ENCODE measurements around the gene FRAT1.
A peak's percentile ranks its signal among the peaks of the same experiment; 100 is the strongest.

FRAT1 gene

GRCh38 chr10:97319671-97320479 lies 804 bp downstream of the FRAT1 start:
- peak in 1 of 2 experiments; percentile 57 for DNase-seq (ENCODE audit: low read depth in 1 of 2, low spot score in 1 of 2)
- no peak for TF ChIP-seq JUND (IDR thresholded peaks at IDR 0.05; ENCODE audit: low read depth)
- in situ Hi-C loops (cut with HindIII; ENCODE audit: low pct_unique_long_range_greater_than_20kb, low sequenced_read_pairs), result no loop called here

DNA sequence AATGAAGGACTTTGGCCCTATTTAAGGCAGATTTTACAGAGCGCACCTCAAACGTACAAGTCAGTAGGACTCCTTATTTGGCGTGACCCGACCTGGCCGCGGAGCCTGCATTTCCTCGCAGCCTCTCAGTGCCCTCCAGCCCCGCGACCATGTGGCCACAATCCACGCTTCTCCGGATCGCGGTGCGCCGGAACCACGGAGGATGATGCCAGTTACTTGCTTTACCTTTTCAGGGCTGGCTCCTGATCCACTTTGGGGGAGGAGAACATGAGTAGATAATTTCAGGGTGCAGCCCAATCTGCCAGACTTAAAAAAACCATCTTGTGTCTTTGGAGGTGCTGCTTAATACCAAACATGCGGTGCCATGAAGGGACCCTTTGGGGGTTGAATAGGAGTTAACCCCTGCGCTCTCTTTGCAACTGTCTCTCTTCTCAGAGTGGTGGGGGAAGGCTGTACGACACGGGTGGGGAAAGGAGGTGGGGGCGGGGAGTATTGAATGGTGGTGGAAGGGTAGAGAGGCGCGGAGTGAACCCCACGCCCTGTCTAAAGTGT lies 1.5 kb downstream of the FRAT1 start:
- TF ChIP-seq JUND (IDR thresholded peaks at IDR 0.05; ENCODE audit: low read depth), result no peak
- DNase-seq (ENCODE audit: low read depth in 1 of 2, low spot score in 1 of 2), result no peak
- in situ Hi-C loops (cut with HindIII; ENCODE audit: low pct_unique_long_range_greater_than_20kb, low sequenced_read_pairs), result no loop called here

- TF ChIP-seq JUND (IDR thresholded peaks at IDR 0.05; ENCODE audit: low read depth), result no peak
- DNase-seq (ENCODE audit: low read depth in 1 of 2, low spot score in 1 of 2), result no peak
These were observed 2.1 kb downstream of the FRAT1 start for GRCh38 chr10:97321032-97321803.

GRCh38 chr10:97321804-97322190 lies 2.7 kb downstream of the FRAT1 start:
- no peak for DNase-seq (ENCODE audit: low read depth in 1 of 2, low spot score in 1 of 2)
- no peak for TF ChIP-seq JUND (IDR thresholded peaks at IDR 0.05; ENCODE audit: low read depth)
- in situ Hi-C loops (cut with HindIII; ENCODE audit: low pct_unique_long_range_greater_than_20kb, low sequenced_read_pairs), result no loop called here

More at GRCh38 chr10:97321032-97321803, 2.1 kb downstream of the FRAT1 start:
- in situ Hi-C loops (cut with HindIII; ENCODE audit: low pct_unique_long_range_greater_than_20kb, low sequenced_read_pairs), result no loop called here

- DNase-seq (ENCODE audit: low read depth in 1 of 2, low spot score in 1 of 2), result no peak
- in situ Hi-C loops (cut with HindIII; ENCODE audit: low pct_unique_long_range_greater_than_20kb, low sequenced_read_pairs), result no loop called here
- no peak for TF ChIP-seq JUND (IDR thresholded peaks at IDR 0.05; ENCODE audit: low read depth)
These were observed 4.4 kb downstream of the FRAT1 start for GRCh38 chr10:97323501-97323900.

GRCh38 chr10:97325754-97326153 lies 6.7 kb downstream of the FRAT1 start:
- in situ Hi-C loops (cut with HindIII; ENCODE audit: low pct_unique_long_range_greater_than_20kb, low sequenced_read_pairs), result no loop called here
- no peak for DNase-seq (ENCODE audit: low read depth in 1 of 2, low spot score in 1 of 2)
- TF ChIP-seq JUND (IDR thresholded peaks at IDR 0.05; ENCODE audit: low read depth), result no peak

GRCh38 chr10:97327348-97328294 lies 8.6 kb downstream of the FRAT1 start:
- DNase-seq (ENCODE audit: low read depth in 1 of 2, low spot score in 1 of 2), result peak; percentile 90 to 92
- no peak; the same call in 1 of the 2 replicates for TF ChIP-seq JUND (IDR thresholded peaks at IDR 0.05; ENCODE audit: low read depth)
- in situ Hi-C loops (cut with HindIII; ENCODE audit: low pct_unique_long_range_greater_than_20kb, low sequenced_read_pairs), result no loop called here

DNA sequence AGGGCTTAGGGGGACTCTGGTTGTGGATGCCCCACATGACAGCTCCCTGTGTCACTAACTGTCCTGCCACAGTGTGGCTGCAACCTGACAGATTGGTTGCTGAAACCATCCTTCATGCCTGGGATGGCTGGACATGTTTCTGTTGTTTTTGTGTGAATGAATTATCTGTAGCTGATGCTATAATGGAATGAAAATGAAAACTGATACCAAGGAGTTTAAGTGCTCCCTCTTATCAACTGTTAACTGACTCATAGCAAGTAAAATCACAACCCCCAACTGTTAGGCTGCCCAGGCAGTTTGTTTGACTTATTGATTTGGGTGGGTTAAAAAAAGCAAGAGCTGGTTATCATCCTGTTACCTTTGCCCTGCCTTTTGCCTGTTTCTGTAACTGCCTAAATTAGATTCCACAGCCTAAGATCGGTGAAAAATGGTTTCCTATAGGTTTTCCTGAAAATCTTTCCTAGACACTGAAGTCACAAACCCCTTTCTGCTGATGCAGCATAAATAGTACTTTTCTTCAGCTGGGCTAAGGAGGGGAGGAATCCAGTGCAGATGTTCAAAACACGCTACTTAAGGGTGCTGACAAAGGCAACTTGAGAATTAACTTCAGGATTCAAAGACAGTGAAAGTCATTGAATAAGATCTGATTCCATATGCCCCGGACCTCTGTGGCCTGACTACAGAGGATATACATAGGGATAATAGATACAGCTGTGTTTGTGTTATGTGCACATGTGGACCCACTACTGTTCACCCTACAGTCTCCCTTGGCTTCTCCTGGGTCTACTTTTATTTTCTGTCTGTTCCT lies 9.8 kb downstream of the FRAT1 start:
- in situ Hi-C loops (cut with HindIII; ENCODE audit: low pct_unique_long_range_greater_than_20kb, low sequenced_read_pairs), result no loop called here

DNA sequence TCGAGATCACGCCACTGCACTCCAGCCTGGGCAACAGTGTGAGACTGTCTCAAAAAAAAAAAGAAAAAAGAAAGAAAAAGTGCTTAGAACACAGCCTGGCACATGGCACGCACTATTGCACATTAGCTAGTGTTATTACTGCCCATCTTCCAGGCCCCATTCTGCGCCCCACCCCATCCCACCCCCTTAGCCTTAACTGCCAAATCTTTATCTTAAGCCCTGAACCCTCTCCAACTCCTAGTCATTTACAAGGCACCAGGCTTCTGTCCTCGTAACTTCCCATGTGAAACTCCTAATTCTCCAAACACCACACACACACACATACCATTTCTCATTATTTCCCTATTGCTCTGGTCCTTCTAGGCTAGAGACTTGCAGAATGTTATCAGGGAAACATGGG lies 10.7 kb downstream of the FRAT1 start:
- DNase-seq (ENCODE audit: low read depth in 1 of 2, low spot score in 1 of 2), result no peak
- in situ Hi-C loops (cut with HindIII; ENCODE audit: low pct_unique_long_range_greater_than_20kb, low sequenced_read_pairs), result no loop called here
- TF ChIP-seq JUND (IDR thresholded peaks at IDR 0.05; ENCODE audit: low read depth), result no peak

More for the DNA sequence above, 9.8 kb downstream of the FRAT1 start:
- no peak for DNase-seq (ENCODE audit: low read depth in 1 of 2, low spot score in 1 of 2)
- TF ChIP-seq JUND (IDR thresholded peaks at IDR 0.05; ENCODE audit: low read depth), result no peak

DNA sequence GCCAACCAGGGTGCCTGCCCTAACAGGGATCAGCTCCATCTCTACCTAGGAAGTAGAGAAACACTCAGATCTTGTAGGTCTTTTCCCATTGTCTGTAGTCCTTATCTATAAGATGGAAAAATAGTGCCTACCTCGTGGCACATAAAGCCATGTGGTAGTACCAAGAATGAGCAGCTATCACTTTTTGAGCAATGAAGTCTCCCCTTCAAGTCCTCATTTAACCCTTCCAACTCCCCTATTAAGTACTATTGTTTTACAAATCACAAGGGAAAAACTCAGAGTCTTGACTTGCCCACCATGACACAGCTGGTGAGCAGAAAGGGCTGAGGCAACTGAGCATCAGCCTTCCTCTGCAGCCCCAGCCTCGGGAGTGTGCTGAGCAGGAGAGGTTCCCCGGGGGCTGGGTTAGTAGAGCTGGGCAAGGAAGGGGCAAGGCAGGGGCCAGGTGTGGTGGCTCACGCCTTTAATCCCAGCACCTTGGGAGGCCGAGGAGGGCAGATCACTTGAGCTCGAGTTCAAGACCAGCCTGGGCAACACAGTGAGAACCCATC lies 12.2 kb downstream of the FRAT1 start:
- in situ Hi-C loops (cut with HindIII; ENCODE audit: low pct_unique_long_range_greater_than_20kb, low sequenced_read_pairs), result no loop called here
- no peak for TF ChIP-seq JUND (IDR thresholded peaks at IDR 0.05; ENCODE audit: low read depth)
- DNase-seq (ENCODE audit: low read depth in 1 of 2, low spot score in 1 of 2), result no peak

Data from T47D (cell line).